Measurements from ENCODE around the gene LCA5. TPM values are rescaled to one million over a fixed set of nuclear protein-coding genes. Genes with fewer than 3 reads are reported as not detected.
"Not testable (repeated sequence)": the region's sequence is repeated elsewhere in the genome, so short reads cannot be mapped to it uniquely, and the experiment has no call there.

LCA5 gene
- total RNA-seq, 1 donor from 2014 or later = 4.4 TPM

GRCh38 chr6:79538106-79538971 is 1.1 kb upstream of the LCA5 start:
- TF ChIP-seq, protein P1, sequence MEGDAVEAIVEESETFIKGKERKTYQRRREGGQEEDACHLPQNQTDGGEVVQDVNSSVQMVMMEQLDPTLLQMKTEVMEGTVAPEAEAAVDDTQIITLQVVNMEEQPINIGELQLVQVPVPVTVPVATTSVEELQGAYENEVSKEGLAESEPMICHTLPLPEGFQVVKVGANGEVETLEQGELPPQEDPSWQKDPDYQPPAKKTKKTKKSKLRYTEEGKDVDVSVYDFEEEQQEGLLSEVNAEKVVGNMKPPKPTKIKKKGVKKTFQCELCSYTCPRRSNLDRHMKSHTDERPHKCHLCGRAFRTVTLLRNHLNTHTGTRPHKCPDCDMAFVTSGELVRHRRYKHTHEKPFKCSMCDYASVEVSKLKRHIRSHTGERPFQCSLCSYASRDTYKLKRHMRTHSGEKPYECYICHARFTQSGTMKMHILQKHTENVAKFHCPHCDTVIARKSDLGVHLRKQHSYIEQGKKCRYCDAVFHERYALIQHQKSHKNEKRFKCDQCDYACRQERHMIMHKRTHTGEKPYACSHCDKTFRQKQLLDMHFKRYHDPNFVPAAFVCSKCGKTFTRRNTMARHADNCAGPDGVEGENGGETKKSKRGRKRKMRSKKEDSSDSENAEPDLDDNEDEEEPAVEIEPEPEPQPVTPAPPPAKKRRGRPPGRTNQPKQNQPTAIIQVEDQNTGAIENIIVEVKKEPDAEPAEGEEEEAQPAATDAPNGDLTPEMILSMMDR (IDR thresholded peaks at IDR 0.05) = no peak
- peaks cover 4% of the 10 kb centered on the region for H3K36me3 Mint-ChIP-seq (ENCODE audit: low read depth)
- no peaks in the 10 kb centered on the region for H3K9me3 Mint-ChIP-seq (ENCODE audit: low read depth)
- no peak overlapping the region for H3K27ac Mint-ChIP-seq (ENCODE audit: unreplicated experiment)
- DNase-seq (ENCODE audit: low spot score) = no peak
- H3K4me3 Mint-ChIP-seq (ENCODE audit: unreplicated experiment) = no peak overlapping the region
- H3K27me3 Mint-ChIP-seq (ENCODE audit: low read depth) = no peaks in the 10 kb centered on the region
- H3K4me1 Mint-ChIP-seq (ENCODE audit: low read depth) = peaks cover 10% of the 10 kb centered on the region

DNA sequence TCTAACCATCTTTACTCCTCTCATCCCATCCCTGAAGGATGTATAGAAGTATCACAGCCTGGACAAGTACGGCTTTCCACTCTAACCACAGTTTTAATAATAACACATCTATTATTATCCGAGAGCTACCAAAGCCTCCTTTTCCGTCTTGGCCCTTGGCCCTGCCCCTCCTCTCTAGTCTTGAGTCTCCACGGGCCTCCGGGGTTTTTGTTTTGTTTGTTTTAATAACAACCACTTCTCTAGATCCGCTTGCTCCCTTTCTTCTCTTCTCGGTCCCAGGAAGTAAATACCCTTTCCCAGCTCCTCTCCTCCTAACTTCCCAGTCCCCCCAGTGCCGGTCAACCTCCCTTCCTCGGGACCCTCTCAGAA is 661 bp downstream of the LCA5 start:
- Mint-ChIP-seq H3K36me3 (ENCODE audit: low read depth) (peaks cover 1% of the 10 kb centered on the region), H3K4me3 (ENCODE audit: unreplicated experiment) (no peak overlapping the region), H3K27ac (ENCODE audit: unreplicated experiment) (no peak overlapping the region), H3K4me1 (ENCODE audit: low read depth) (peaks cover 10% of the 10 kb centered on the region), H3K9me3 (ENCODE audit: low read depth) (no peaks in the 10 kb centered on the region), H3K27me3 (ENCODE audit: low read depth) (no peaks in the 10 kb centered on the region)
- TF ChIP-seq, protein P1 (IDR thresholded peaks at IDR 0.05) = no peak
- no peak for DNase-seq (ENCODE audit: low spot score)

DNA sequence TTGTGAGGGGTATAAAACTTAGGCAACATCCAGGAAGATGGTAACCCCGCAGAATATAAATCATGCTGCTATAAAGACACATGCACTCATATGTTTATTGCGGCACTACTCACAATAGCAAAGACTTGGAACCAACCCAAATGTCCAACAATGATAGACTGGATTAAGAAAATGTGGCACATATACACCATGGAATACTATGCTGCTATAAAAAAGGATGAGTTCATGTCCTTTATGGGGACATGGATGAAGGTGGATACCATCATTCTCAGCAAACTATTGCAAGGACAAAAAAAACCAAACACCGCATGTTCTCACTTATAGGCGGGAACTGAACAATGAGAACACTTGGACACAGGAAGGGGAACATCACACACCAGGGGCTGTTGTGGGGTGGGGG is 7.7 kb downstream of the LCA5 start:
- H3K27me3 Mint-ChIP-seq (ENCODE audit: low read depth); H3K27ac Mint-ChIP-seq (ENCODE audit: unreplicated experiment); H3K4me3 Mint-ChIP-seq (ENCODE audit: unreplicated experiment); DNase-seq (ENCODE audit: low spot score); H3K4me1 Mint-ChIP-seq (ENCODE audit: low read depth); H3K36me3 Mint-ChIP-seq (ENCODE audit: low read depth); H3K9me3 Mint-ChIP-seq (ENCODE audit: low read depth): not testable (repeated sequence)

DNA sequence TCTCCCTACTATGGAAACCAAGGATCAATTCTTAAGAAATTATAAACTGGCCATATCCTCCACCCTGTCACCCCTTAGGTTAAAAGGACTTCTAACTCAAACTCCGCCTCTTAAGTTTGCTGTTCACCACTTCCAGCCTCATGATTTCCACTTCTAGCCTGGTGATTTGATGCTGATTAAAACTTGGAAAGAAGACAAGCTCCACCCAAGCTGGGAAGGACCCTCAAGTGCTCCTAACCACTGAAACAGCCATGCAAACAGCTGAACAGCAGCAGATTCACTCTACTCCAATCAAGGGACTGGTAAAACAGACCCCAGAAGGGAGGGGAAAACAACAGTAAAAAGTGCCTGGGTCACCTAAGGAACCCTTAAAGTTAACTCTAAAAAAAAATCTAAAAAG is 10.3 kb downstream of the LCA5 start:
- Mint-ChIP-seq H3K27me3 (ENCODE audit: low read depth) (no peaks in the 10 kb centered on the region), H3K36me3 (ENCODE audit: low read depth) (peaks cover 5% of the 10 kb centered on the region)
- TF ChIP-seq, protein P1 (IDR thresholded peaks at IDR 0.05) = no peak

DNA sequence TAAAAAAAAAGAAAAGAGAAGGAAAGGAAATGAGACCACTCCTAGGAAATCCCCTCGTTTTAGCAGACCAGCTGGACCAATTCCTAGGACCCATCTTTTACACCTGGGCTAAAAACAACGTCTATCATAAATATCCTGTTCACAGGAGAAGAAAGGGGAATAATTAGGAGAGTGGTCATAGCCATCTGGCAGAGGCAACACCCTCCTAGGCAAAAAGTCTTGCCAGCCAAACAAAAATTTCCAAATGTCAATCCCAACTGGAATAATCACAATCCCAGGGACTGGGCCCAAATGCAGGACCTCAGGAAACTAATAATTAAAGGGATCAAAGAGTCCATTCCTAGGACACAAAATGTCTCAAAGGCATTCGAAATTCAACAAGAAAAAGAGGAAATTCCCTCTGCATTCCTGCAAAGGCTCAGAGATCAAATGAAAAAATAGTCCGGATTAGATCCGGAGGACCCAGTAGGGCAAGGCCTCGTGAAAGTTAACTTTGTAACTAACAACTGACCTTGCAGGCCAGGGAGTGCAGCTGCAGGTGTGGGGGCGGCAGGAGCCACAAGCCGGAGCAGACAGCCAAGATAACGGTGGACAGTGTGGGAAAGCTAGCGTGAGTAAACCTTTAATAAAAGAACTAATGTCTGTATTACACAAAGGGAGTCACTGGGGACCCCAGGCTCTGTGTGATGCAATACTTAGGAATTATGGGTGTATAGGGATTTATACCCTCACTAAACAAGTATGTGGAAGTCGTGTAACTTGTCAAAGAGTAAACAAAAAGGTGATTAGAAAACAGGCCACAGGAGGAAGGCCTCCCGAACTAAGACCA is 11.7 kb downstream of the LCA5 start:
- no peak overlapping the region for H3K4me3 Mint-ChIP-seq (ENCODE audit: unreplicated experiment)
- no peaks in the 10 kb centered on the region for H3K27me3 Mint-ChIP-seq (ENCODE audit: low read depth)
- H3K9me3 Mint-ChIP-seq (ENCODE audit: low read depth) = peaks cover 4% of the 10 kb centered on the region
- H3K27ac Mint-ChIP-seq (ENCODE audit: unreplicated experiment) = peak overlapping the region; percentile 45
- peaks cover 8% of the 10 kb centered on the region for H3K4me1 Mint-ChIP-seq (ENCODE audit: low read depth)
- H3K36me3 Mint-ChIP-seq (ENCODE audit: low read depth) = peaks cover 5% of the 10 kb centered on the region
- TF ChIP-seq, protein P1 (IDR thresholded peaks at IDR 0.05) = no peak
- no peak for DNase-seq (ENCODE audit: low spot score)

More for the DNA sequence above, 10.3 kb downstream of the LCA5 start:
- Mint-ChIP-seq H3K9me3 (ENCODE audit: low read depth) (peaks cover 4% of the 10 kb centered on the region), H3K27ac (ENCODE audit: unreplicated experiment) (no peak overlapping the region), H3K4me3 (ENCODE audit: unreplicated experiment) (no peak overlapping the region), H3K4me1 (ENCODE audit: low read depth) (peaks cover 8% of the 10 kb centered on the region)
- DNase-seq (ENCODE audit: low spot score) = no peak
